ENCODE measurements around the gene KIF26B. TPM values are rescaled to one million over a fixed set of nuclear protein-coding genes. Genes with fewer than 3 reads are reported as not detected.

Gene KIF26B
- total and polyA plus RNA-seq, 5 donors, result 0.11 to 0.41 (median 0.29) TPM

GRCh38 chr1:245290836-245291235, 136.1 kb downstream of the KIF26B start:
- DNase-seq, result peak in 1 of 3 donors; percentile 40
- 40% methylated on average over 1 of the region's 1 CpG for WGBS
- intact Hi-C loops (cut with DNase I), result no loop called here
- Histone ChIP-seq H3K9me3 (ENCODE audit: control insufficient read depth, low read length) (no peaks in the 10 kb centered on the region), H3K27me3 (ENCODE audit: control insufficient read depth, insufficient read depth) (no peaks in the 10 kb centered on the region), H3K4me1 (ENCODE audit: control insufficient read depth, insufficient read depth, low read length) (no peaks in the 10 kb centered on the region), H3K27ac (ENCODE audit: low read length) (no peak overlapping the region), H3K4me3 (ENCODE audit: low read length) (no peak overlapping the region)
- ATAC-seq, result peak in 1 of 2 donors; percentile 64

GRCh38 chr1:245291351-245291750, 136.6 kb downstream of the KIF26B start:
- no peak for ATAC-seq
- no peak overlapping the region for H3K4me3 ChIP-seq (ENCODE audit: low read length)
- 65% methylated on average over 4 of the region's 4 CpGs for WGBS
- no peak overlapping the region for H3K27ac ChIP-seq (ENCODE audit: low read length)
- H3K4me1 ChIP-seq (ENCODE audit: control insufficient read depth, insufficient read depth, low read length), result no peaks in the 10 kb centered on the region
- H3K27me3 ChIP-seq (ENCODE audit: control insufficient read depth, insufficient read depth), result no peaks in the 10 kb centered on the region
- H3K9me3 ChIP-seq (ENCODE audit: control insufficient read depth, low read length), result no peaks in the 10 kb centered on the region
- intact Hi-C loops (cut with DNase I), result no loop called here
- no peak for DNase-seq

DNA sequence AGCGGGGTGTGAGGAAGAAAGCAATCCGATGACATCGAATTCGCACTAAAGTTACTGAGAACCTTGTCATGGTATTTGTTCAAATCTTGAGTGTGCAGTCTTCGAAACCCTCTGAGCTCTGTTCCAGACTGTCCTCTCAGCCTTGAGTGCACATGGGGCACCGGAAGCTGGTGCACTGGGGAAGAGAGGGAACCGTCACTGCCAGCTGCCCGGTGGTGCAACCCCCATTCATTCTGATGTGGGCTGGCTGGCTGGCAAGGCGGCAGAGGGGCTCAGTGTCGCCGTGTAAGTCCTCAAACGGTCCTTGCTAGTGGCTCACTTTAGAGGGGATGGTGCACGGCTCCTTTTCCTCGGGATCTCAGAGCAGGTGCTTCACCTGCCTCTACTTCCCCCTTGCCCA, 137.4 kb downstream of the KIF26B start:
- 88% methylated on average over 14 of the region's 14 CpGs for WGBS
- H3K4me1 ChIP-seq (ENCODE audit: control insufficient read depth, insufficient read depth, low read length), result no peaks in the 10 kb centered on the region
- H3K9me3 ChIP-seq (ENCODE audit: control insufficient read depth, low read length), result no peaks in the 10 kb centered on the region
- H3K27ac ChIP-seq (ENCODE audit: low read length), result no peak overlapping the region
- intact Hi-C loops (cut with DNase I), result no loop called here
- no peaks in the 10 kb centered on the region for H3K27me3 ChIP-seq (ENCODE audit: control insufficient read depth, insufficient read depth)
- DNase-seq (no peak), ATAC-seq (no peak)
- no peak overlapping the region for H3K4me3 ChIP-seq (ENCODE audit: low read length)

GRCh38 chr1:245292553-245292952, 137.8 kb downstream of the KIF26B start:
- Histone ChIP-seq H3K27ac (ENCODE audit: low read length) (no peak overlapping the region), H3K4me1 (ENCODE audit: control insufficient read depth, insufficient read depth, low read length) (no peaks in the 10 kb centered on the region), H3K9me3 (ENCODE audit: control insufficient read depth, low read length) (no peaks in the 10 kb centered on the region), H3K4me3 (ENCODE audit: low read length) (no peak overlapping the region), H3K27me3 (ENCODE audit: control insufficient read depth, insufficient read depth) (no peaks in the 10 kb centered on the region)
- ATAC-seq, result no peak
- WGBS, result 81% methylated on average over 6 of the region's 6 CpGs
- no peak for DNase-seq
- intact Hi-C loops (cut with DNase I), result no loop called here

DNA sequence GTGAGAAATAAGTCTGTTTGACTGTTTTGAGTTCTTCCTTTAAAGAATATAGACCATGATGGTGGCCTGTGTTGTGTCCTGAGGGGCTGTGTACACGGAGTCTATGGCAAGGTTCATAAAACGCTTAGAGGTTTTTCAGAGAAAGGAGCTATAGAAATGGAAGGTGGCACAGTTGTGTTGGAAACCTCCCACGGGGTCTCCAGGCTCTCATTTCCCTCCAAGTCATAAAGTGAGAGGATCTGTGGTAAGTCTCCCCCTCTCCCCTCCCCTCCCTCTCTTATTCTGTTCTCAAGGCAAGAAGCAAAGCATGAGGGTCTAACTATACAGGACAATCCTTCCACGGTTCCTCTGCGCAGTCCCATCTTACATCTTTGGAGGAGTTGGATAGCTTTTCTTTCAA, 139.2 kb downstream of the KIF26B start:
- 88% methylated on average over 5 of the region's 5 CpGs for WGBS
- no peaks in the 10 kb centered on the region for H3K4me1 ChIP-seq (ENCODE audit: control insufficient read depth, insufficient read depth, low read length)
- no peaks in the 10 kb centered on the region for H3K27me3 ChIP-seq (ENCODE audit: control insufficient read depth, insufficient read depth)
- no peak for ATAC-seq
- H3K4me3 ChIP-seq (ENCODE audit: low read length), result no peak overlapping the region
- H3K9me3 ChIP-seq (ENCODE audit: control insufficient read depth, low read length), result no peaks in the 10 kb centered on the region
- DNase-seq, result no peak
- intact Hi-C loops (cut with DNase I), result no loop called here
- no peak overlapping the region for H3K27ac ChIP-seq (ENCODE audit: low read length)

GRCh38 chr1:245298781-245299180, 144.0 kb downstream of the KIF26B start:
- Histone ChIP-seq H3K27me3 (ENCODE audit: control insufficient read depth, insufficient read depth) (no peaks in the 10 kb centered on the region), H3K4me1 (ENCODE audit: control insufficient read depth, insufficient read depth, low read length) (no peaks in the 10 kb centered on the region), H3K27ac (ENCODE audit: low read length) (no peak overlapping the region), H3K4me3 (ENCODE audit: low read length) (no peak overlapping the region), H3K9me3 (ENCODE audit: control insufficient read depth, low read length) (no peaks in the 10 kb centered on the region)
- 82% methylated on average over 12 of the region's 12 CpGs for WGBS
- intact Hi-C loops (cut with DNase I), result no loop called here
- peak in 1 of 2 donors; percentile 41 for ATAC-seq
- DNase-seq, result no peak

DNA sequence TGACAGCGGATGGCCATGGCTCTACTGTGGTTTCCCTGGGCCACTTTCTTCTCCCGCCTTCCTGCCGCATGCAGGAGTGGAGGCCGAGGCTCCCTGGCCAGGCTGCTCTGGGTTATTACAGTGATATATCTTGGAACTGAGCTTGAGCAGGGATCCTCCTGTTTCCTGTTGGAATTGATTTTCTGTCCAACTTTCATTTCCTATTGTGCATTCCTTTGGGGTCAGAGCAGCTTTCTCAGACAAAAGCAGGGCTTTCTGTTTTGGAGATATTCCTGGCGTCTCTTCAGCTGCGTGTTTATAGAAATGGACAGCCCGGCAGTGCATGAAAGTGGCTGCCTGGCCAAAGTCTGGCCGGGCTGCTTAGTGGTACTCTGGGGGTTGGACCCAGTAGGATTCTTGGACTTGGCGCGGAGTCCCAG, 146.4 kb downstream of the KIF26B start:
- peak in 2 of 3 donors; percentile 69 to 71 for DNase-seq
- no peaks in the 10 kb centered on the region for H3K4me1 ChIP-seq (ENCODE audit: control insufficient read depth, insufficient read depth, low read length)
- no peaks in the 10 kb centered on the region for H3K27me3 ChIP-seq (ENCODE audit: control insufficient read depth, insufficient read depth)
- peak; percentile 87 to 93 for ATAC-seq
- intact Hi-C loops (cut with DNase I), result no loop called here
- no peak overlapping the region for H3K4me3 ChIP-seq (ENCODE audit: low read length)
- H3K27ac ChIP-seq (ENCODE audit: low read length), result no peak overlapping the region
- 29% methylated on average over 10 of the region's 10 CpGs for WGBS
- H3K9me3 ChIP-seq (ENCODE audit: control insufficient read depth, low read length), result no peaks in the 10 kb centered on the region

- H3K4me3 ChIP-seq (ENCODE audit: low read length), result no peak overlapping the region
- ATAC-seq (no peak), DNase-seq (no peak)
- H3K4me1 ChIP-seq (ENCODE audit: control insufficient read depth, insufficient read depth, low read length), result no peaks in the 10 kb centered on the region
- no peaks in the 10 kb centered on the region for H3K27me3 ChIP-seq (ENCODE audit: control insufficient read depth, insufficient read depth)
- 70% methylated on average over 4 of the region's 4 CpGs for WGBS
- H3K27ac ChIP-seq (ENCODE audit: low read length), result no peak overlapping the region
- H3K9me3 ChIP-seq (ENCODE audit: control insufficient read depth, low read length), result no peaks in the 10 kb centered on the region
- intact Hi-C loops (cut with DNase I), result no loop called here
These were observed 147.1 kb downstream of the KIF26B start for GRCh38 chr1:245301921-245302320.

- H3K4me3 ChIP-seq (ENCODE audit: low read length), result no peak overlapping the region
- intact Hi-C loops (cut with DNase I), result no loop called here
- no peaks in the 10 kb centered on the region for H3K9me3 ChIP-seq (ENCODE audit: control insufficient read depth, low read length)
- WGBS, result 80% methylated on average over 3 of the region's 3 CpGs
- DNase-seq (no peak), ATAC-seq (no peak)
- H3K27me3 ChIP-seq (ENCODE audit: control insufficient read depth, insufficient read depth), result no peaks in the 10 kb centered on the region
- no peaks in the 10 kb centered on the region for H3K4me1 ChIP-seq (ENCODE audit: control insufficient read depth, insufficient read depth, low read length)
- H3K27ac ChIP-seq (ENCODE audit: low read length), result no peak overlapping the region
These were observed 149.9 kb downstream of the KIF26B start for GRCh38 chr1:245304698-245305097.

- ATAC-seq (no peak), DNase-seq (no peak)
- 93% methylated on average over 1 of the region's 1 CpG for WGBS
- no peaks in the 10 kb centered on the region for H3K9me3 ChIP-seq (ENCODE audit: control insufficient read depth, low read length)
- H3K27ac ChIP-seq (ENCODE audit: low read length), result no peak overlapping the region
- intact Hi-C loops (cut with DNase I), result no loop called here
- H3K4me1 ChIP-seq (ENCODE audit: control insufficient read depth, insufficient read depth, low read length), result no peaks in the 10 kb centered on the region
- H3K27me3 ChIP-seq (ENCODE audit: control insufficient read depth, insufficient read depth), result no peaks in the 10 kb centered on the region
- H3K4me3 ChIP-seq (ENCODE audit: low read length), result no peak overlapping the region
These were observed 151.2 kb downstream of the KIF26B start for GRCh38 chr1:245306020-245306419.

GRCh38 chr1:245306628-245307410, 152.0 kb downstream of the KIF26B start:
- WGBS, result 23% methylated on average over 12 of the region's 12 CpGs
- Histone ChIP-seq H3K27me3 (ENCODE audit: control insufficient read depth, insufficient read depth) (no peaks in the 10 kb centered on the region), H3K9me3 (ENCODE audit: control insufficient read depth, low read length) (no peaks in the 10 kb centered on the region), H3K4me3 (ENCODE audit: low read length) (no peak overlapping the region), H3K4me1 (ENCODE audit: control insufficient read depth, insufficient read depth, low read length) (no peaks in the 10 kb centered on the region), H3K27ac (ENCODE audit: low read length) (no peak overlapping the region)
- no peak for ATAC-seq
- intact Hi-C loops (cut with DNase I), result no loop called here
- DNase-seq, result no peak
